ENCODE results near the gene SH3GLB1.
"Not testable (repeated sequence)": the region's sequence is repeated elsewhere in the genome, so short reads cannot be mapped to it uniquely, and the experiment has no call there.

SH3GLB1 gene

DNA sequence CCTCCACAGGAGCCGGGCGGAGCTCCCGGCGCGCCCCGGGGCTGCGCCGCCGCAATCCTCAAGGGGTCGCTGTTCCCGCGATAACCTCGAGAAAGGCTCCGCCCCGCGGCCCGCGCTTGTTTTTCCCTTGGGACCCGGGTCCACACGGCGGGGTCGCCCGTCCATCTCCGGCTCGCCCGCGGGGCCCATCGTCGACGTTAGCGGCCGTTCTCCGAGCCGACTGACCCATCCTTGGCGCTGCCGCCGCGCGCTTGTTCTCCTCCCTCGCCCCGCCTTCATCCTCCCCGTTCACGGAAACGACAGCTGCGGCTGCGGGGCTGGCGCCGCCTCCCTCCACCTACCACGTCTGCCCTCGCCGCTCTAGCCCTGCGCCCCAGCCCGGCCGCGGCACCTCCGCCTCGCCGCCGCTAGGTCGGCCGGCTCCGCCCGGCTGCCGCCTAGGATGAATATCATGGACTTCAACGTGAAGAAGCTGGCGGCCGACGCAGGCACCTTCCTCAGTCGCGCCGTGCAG is at the start of gene SH3GLB1:
Gene SH3GLB1, plus strand, starts transcription at position 119 of the 514 bp plus-strand sequence. Its CDS starts 324 bp downstream, at position 443.
- DNase-seq: peak; percentile 91 to 96 (median 93)

GRCh38 chr1:86658381-86658780 is 46.0 kb upstream of the SH3GLB1 start:
- not testable (repeated sequence) for DNase-seq

GRCh38 chr1:86666368-86666767 is 38.0 kb upstream of the SH3GLB1 start:
- DNase-seq: no peak

DNA sequence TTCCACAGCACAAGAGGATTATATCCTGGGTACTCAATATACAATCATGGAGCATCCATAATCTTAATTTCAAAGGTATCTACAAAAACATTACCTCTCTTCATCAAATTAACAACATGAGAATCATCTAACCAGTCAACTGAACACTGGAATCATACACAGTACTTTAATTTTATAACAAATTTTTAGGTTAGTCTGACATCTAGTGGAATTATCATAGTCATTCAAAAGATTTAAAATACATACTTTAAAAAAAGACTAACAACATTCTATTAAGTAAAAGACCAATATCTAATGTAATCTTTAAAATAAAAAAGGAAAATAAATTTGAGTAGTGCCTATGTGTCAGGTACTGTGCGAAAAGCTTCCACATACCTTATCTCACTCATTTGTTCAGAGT is 16.8 kb upstream of the SH3GLB1 start:
- peak in 2 of 3 donors; percentile 37 to 39 for DNase-seq

DNA sequence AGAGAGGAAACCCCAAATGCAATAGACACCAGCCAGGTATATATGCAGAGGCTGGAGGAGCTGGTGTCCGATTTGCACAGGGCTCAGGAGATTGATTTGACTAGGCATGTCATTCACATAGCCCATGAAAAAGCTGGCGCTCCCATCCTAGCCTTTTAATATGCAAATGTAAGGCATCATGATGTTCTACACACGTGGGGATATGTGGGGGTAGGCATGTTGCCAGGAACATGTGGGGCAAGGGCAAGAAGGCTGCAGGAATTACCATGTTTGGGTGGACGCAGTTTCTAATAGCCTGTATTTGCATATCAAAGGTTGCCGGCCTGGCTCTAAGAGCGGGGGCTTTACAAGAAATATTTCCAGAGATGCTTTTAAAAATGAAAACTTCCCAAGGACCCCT is 11.7 kb upstream of the SH3GLB1 start:
- no peak for DNase-seq

GRCh38 chr1:86695400-86695799 is 9.0 kb upstream of the SH3GLB1 start:
- no peak for DNase-seq

DNA sequence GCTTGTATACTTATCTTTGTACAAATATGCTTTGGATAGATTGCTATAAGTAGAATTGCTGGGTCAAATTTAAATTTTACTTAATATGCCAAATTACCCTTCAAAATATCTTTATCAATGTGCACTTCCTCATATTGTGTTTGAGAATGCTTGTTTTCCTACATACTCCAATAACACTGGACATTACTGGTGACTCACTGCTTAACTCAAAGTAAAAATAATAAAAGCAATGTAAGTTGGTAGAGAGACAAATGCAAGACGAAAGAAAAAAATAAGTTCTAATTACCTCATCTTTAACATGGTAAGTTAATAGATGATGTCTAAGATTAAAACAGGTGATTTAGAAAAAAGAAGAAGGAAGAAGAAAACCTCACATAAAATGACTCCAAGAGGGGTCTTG is 7.9 kb upstream of the SH3GLB1 start:
- DNase-seq: no peak

DNA sequence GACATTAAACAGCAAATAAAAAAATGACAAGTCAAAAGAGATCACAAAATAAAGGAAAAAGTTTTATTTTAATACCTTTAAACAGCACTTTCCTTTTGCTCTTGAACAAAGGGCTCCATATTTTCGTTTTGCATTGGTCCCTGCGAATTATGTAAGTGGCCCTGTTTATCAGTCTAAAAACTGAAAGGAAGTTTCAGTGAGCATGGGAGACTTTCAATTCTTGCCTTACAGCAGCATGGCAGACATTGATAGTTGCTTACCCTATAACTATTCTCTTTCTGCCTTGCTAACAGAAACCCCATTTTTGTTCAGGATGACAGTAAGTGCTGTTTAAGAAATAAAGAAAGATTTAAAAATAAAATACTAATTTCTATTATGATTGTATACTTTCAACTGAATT is 5.2 kb upstream of the SH3GLB1 start:
- DNase-seq: no peak

GRCh38 chr1:86701731-86702130 is 2.6 kb upstream of the SH3GLB1 start:
- DNase-seq: no peak

GRCh38 chr1:86702954-86703494 is 1.4 kb upstream of the SH3GLB1 start:
- not testable (repeated sequence) for DNase-seq

DNA sequence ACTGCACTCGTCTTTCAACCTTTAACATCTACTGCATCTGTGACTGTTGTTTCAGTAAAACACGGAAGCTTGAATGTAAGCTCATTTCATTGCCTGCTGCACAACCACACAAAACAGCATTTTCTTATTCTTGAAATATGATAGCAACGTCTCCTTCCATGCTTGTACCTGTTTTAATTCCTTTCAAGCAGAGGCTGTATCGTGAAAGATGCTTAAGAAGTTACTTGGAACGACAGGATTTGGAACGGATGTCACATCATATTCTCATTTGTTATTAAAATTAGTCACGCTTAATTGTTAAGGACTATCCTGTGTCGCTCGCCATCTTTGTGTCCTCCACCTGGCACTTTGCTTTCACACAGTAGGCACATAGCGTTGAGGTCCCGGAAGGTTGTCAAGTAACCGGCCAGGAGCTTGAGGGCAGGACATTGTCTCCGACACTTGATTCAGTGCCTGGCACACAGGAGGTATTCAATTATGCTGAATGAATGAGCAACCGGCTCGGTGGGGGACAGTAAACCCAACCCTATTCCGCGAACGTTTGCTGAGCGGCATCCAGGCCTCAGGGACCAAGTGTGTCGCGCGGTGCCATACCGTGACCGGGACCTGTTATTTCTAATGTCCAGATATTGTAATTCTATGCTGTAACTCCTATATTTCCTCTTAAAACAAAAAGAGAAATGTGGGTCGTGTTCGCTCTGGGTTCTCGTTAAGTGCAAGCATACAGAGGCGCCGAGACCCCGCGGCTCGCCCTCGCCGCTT is 499 bp upstream of the SH3GLB1 start:
- DNase-seq: peak in 1 of 3 donors; percentile 14

GRCh38 chr1:86704972-86705664 is 742 bp downstream of the SH3GLB1 start:
- DNase-seq: peak; percentile 73 to 83 (median 77)

- no peak for DNase-seq
Measured at GRCh38 chr1:86705665-86705985, 1.2 kb downstream of the SH3GLB1 start.

DNA sequence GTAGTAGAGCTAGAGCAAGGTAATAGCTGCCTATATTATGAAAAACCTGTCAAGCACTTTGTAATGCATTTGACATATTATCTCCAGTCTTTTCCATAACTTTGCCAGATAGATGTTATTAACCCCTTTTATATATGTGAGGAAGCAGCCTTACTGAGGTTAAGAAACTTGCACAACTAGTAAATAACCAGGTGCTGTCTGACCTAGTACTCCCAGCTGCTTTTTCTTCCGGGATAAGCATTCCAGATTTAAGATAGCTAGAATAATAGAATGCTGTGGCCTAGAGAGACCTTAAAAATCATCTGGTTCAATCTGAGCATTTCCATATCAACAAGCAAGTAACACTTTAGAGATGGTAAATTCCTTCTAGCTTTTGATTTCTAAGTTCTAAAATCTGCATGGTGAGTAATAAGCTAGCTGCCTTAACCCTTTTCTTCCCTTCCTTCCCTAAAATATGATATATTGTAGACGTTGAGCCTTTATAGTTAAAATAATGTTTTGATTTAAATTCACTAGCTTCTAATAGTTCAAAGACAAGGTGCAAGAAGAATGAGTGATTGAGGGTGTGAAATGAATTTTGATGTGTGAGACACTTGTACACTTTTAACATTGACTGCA is 1.8 kb downstream of the SH3GLB1 start:
- DNase-seq: peak in 2 of 3 donors; percentile 32 to 57

- DNase-seq: peak in 2 of 3 donors; percentile 31 to 45
Measured at GRCh38 chr1:86708920-86709319, 4.5 kb downstream of the SH3GLB1 start.

DNA sequence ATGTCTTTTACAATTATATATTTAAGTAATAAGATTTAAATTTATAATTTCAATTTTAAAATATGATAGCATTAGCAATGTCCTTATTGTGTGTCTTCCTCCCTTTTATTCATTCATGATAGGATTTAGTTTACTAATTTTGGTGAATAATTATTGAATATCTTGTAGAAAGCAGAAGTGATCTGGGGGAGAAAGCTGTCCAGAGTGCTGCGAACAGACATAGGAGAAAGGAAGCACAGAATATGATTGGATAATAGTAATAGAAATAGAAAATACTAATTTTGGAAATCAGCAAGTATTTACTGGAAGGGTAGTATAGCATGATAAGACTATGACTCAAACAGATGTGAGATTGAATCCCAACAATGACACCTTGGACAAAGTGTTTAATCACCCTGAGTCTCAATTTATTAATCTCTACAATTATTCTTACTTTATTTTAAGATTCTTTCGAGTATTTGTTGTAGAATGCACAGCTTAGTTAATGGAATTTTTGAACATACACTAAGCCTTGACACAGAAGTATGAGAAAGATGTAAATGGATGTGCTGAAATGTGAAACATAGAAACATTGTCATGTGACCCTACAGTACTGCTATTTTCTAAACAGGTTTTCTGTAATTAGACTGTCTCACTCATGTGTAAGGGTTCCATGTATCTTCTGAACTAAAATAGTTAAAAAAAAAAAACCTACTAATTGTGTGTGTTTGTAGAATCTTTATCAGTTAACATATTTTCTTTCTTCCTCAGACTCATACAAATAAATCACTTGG is 7.9 kb downstream of the SH3GLB1 start:
- DNase-seq: peak in 1 of 3 donors; percentile 27

DNA sequence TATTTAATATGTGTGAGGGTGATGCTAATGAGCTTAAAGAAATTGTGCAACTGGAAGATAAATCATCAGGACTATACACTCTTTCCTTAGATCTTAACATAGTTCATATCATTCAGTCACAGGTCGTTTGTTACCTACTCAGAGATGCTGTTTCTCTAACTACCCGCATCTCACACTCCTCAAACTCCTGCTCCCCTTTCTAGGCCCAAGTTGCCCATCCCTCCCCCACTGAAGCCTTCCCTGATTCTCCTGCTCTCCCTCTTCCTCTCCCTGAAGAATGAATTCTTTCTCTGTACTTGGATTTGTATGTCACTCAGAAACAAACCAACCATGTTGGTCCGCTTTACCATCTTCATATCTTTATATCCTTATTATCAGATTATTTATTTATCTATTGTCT is 9.1 kb downstream of the SH3GLB1 start:
- no peak for DNase-seq

DNA sequence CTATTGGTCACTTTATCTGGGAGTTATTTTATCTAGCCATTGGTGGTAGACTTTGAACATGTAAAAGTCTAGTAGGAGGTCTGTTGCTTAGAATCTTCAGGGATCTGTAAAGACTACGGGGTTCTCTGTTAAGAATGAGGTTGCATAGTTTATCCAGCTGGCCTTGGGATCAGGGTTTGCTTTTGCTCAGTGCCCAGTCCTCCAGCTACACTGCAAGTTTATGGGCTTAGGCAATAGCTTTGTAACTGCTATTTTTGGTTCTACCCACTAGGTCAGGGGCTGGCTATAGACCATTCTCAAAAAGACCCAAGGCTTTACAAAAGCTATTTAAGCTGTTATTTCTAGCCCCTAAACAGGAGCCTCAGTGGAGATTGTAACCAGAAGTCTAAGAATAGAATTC is 9.8 kb downstream of the SH3GLB1 start:
- no peak for DNase-seq

- DNase-seq: no peak
Measured at GRCh38 chr1:86714561-86715244, 10.3 kb downstream of the SH3GLB1 start.

- DNase-seq: no peak
Measured at GRCh38 chr1:86718786-86719185, 14.4 kb downstream of the SH3GLB1 start.

DNA sequence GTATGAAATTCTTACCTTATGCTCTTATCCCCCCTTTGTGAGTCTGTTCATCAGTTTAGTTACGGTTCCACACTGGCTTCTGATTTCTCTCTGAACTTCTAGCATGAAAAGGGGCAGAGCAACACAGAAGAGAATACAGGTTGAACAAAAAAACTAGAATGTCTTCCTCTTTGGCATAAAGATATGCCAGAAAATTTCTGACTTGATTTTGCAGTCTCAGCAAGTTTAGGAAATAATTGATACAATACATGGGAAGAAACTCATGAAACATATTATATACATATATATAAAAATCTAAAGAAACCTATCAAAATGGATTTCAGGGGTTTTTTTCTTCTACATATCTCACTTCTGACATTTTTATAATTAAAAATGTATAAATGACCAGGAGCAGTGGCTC is 27.0 kb downstream of the SH3GLB1 start:
- no peak for DNase-seq

DNA sequence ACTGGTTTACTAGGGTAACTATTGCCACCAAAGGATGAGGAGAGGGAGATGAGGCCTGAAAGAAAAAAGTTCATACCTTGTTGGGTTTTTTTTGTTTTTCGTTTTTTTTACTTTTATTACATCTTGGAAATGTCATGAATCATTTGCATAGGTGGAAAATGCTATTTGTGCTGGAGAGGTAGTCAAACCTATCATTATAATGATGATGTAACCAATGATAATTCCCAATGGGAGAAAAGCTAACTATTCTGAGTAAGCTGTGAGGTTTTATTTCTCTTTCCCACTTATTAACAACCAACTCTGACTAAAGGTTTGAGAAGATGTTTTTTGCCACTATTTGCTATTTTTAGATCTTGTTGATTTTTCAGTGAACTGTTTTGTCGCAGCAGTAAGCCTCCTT is 29.0 kb downstream of the SH3GLB1 start:
- no peak for DNase-seq

Measured in suppressor macrophage treated with lipopolysaccharide for 1 hour (primary cell).